Pons (tissue), 1 donor: ENCODE data around the gene PRAC2.

ENCODE experiments used
- DNase-seq: peaks from one replicate; pipeline ENCODE4 v3.0.0-alpha.2; 2016; ENCODE audit warnings: low spot score

The PRAC2 gene

GRCh38 chr17:48734333-48735061 is 11.5 kb downstream of the PRAC2 start:
- no peak for DNase-seq

GRCh38 chr17:48735062-48735351 is 12.0 kb downstream of the PRAC2 start:
- no peak for DNase-seq

- DNase-seq = no peak
These were observed 14.5 kb downstream of the PRAC2 start for GRCh38 chr17:48737330-48738043.

- DNase-seq = no peak
These were observed 15.4 kb downstream of the PRAC2 start for GRCh38 chr17:48738424-48738802.

- no peak for DNase-seq
These were observed 16.0 kb downstream of the PRAC2 start for GRCh38 chr17:48738803-48739526.

- no peak for DNase-seq
These were observed 17.6 kb downstream of the PRAC2 start for GRCh38 chr17:48740537-48740936.

GRCh38 chr17:48745381-48746275 is 22.6 kb downstream of the PRAC2 start:
- no peak for DNase-seq

- no peak for DNase-seq
These were observed 24.0 kb downstream of the PRAC2 start for GRCh38 chr17:48746916-48747444.

GRCh38 chr17:48747445-48748363 is 24.7 kb downstream of the PRAC2 start:
- no peak for DNase-seq

- no peak for DNase-seq
These were observed 26.0 kb downstream of the PRAC2 start for GRCh38 chr17:48748718-48749566.

GRCh38 chr17:48749621-48750553 is 26.9 kb downstream of the PRAC2 start:
- no peak for DNase-seq

GRCh38 chr17:48751172-48751571 is 28.2 kb downstream of the PRAC2 start:
- DNase-seq = no peak

GRCh38 chr17:48751733-48752398 is 28.9 kb downstream of the PRAC2 start:
- DNase-seq = no peak

GRCh38 chr17:48752399-48753288 is 29.7 kb downstream of the PRAC2 start:
- DNase-seq = no peak

- no peak for DNase-seq
These were observed 31.0 kb downstream of the PRAC2 start for GRCh38 chr17:48753794-48754499.

- no peak for DNase-seq
These were observed 31.7 kb downstream of the PRAC2 start for GRCh38 chr17:48754500-48755261.
